Measurements from ENCODE around the gene COL4A6. TPM values are rescaled to one million over a fixed set of nuclear protein-coding genes. Genes with fewer than 3 reads are reported as not detected.

The COL4A6 gene
- polyA plus RNA-seq, 1 donor from 2014 or later: 1.6 TPM

- H4K20me1 ChIP-seq (ENCODE audit: insufficient read depth): no peaks in the 10 kb centered on the region
- no peaks in the 10 kb centered on the region for H3F3A ChIP-seq (ENCODE audit: insufficient read depth, low read length, poor library complexity, severe bottlenecking)
- no peak for TF ChIP-seq EZH2 (IDR thresholded peaks at IDR 0.05; ENCODE audit: borderline replicate concordance, insufficient read depth, low read length, poor library complexity, severe bottlenecking)
- TF ChIP-seq RAD21 (conservative IDR thresholded peaks at IDR 0.05): no peak
- TF ChIP-seq TAF1 (IDR thresholded peaks at IDR 0.05; ENCODE audit: low read depth): no peak
- no peak for TF ChIP-seq EP300 (conservative IDR thresholded peaks at IDR 0.05; ENCODE audit: poor library complexity, severe bottlenecking)
- TF ChIP-seq, protein P1, sequence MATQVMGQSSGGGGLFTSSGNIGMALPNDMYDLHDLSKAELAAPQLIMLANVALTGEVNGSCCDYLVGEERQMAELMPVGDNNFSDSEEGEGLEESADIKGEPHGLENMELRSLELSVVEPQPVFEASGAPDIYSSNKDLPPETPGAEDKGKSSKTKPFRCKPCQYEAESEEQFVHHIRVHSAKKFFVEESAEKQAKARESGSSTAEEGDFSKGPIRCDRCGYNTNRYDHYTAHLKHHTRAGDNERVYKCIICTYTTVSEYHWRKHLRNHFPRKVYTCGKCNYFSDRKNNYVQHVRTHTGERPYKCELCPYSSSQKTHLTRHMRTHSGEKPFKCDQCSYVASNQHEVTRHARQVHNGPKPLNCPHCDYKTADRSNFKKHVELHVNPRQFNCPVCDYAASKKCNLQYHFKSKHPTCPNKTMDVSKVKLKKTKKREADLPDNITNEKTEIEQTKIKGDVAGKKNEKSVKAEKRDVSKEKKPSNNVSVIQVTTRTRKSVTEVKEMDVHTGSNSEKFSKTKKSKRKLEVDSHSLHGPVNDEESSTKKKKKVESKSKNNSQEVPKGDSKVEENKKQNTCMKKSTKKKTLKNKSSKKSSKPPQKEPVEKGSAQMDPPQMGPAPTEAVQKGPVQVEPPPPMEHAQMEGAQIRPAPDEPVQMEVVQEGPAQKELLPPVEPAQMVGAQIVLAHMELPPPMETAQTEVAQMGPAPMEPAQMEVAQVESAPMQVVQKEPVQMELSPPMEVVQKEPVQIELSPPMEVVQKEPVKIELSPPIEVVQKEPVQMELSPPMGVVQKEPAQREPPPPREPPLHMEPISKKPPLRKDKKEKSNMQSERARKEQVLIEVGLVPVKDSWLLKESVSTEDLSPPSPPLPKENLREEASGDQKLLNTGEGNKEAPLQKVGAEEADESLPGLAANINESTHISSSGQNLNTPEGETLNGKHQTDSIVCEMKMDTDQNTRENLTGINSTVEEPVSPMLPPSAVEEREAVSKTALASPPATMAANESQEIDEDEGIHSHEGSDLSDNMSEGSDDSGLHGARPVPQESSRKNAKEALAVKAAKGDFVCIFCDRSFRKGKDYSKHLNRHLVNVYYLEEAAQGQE (IDR thresholded peaks at IDR 0.05; ENCODE audit: borderline replicate concordance): no peak
- no peak overlapping the region for H3K27ac ChIP-seq (ENCODE audit: low read length)
- H3K79me2 ChIP-seq (replicated peaks; ENCODE audit: insufficient read depth, low read length): peaks cover 5% of the 10 kb centered on the region
- no peak overlapping the region for H3K9ac ChIP-seq (ENCODE audit: low read length)
- H3K4me3 ChIP-seq (ENCODE audit: low read length): no peak overlapping the region
- H3K4me2 ChIP-seq (ENCODE audit: low read length): no peak overlapping the region
- no peaks in the 10 kb centered on the region for H3K36me3 ChIP-seq (ENCODE audit: insufficient read depth, low read length)
- H3K27me3 ChIP-seq (ENCODE audit: insufficient read depth, low read depth, low read length): no peaks in the 10 kb centered on the region
- no peaks in the 10 kb centered on the region for H3K9me3 ChIP-seq (ENCODE audit: low read length)
- no peaks in the 10 kb centered on the region for H3K9me2 ChIP-seq (ENCODE audit: insufficient read depth, low read length)
- no peak overlapping the region for H2AFZ ChIP-seq (ENCODE audit: low read depth, low read length)
Observed at GRCh38 chrX:108468486-108468885, 30.3 kb upstream of the COL4A6 start.

DNA sequence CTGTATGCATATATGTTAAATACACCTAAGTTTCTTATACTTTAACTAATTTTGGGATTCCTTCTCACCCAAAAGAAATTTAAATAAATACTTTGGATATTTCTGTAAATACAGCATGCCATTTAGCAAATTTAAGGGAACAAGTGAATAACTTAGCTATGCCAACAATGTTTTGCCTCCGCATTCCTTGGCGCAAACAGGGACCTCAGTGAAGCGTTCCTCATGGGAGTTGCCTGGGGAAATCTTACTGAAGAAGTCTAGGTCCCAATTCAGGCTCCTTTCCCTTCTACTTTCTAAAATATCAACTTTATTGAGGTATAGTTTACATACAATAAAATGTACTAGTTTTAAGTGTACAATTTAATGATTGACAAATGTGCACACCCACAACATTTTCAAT, 26.4 kb upstream of the COL4A6 start:
- Histone ChIP-seq H3K79me2 (replicated peaks; ENCODE audit: insufficient read depth, low read length) (peaks cover 5% of the 10 kb centered on the region), H2AFZ (ENCODE audit: low read depth, low read length) (no peak overlapping the region), H3K9ac (ENCODE audit: low read length) (no peak overlapping the region), H3K27ac (ENCODE audit: low read length) (no peak overlapping the region), H3K36me3 (ENCODE audit: insufficient read depth, low read length) (no peaks in the 10 kb centered on the region), H3K27me3 (ENCODE audit: insufficient read depth, low read depth, low read length) (no peaks in the 10 kb centered on the region), H3K4me3 (ENCODE audit: low read length) (no peak overlapping the region), H3K9me2 (ENCODE audit: insufficient read depth, low read length) (no peaks in the 10 kb centered on the region), H3F3A (ENCODE audit: insufficient read depth, low read length, poor library complexity, severe bottlenecking) (no peaks in the 10 kb centered on the region), H3K4me2 (ENCODE audit: low read length) (no peak overlapping the region), H4K20me1 (ENCODE audit: insufficient read depth) (no peaks in the 10 kb centered on the region), H3K9me3 (ENCODE audit: low read length) (no peaks in the 10 kb centered on the region)
- TF ChIP-seq, protein P1 (IDR thresholded peaks at IDR 0.05; ENCODE audit: borderline replicate concordance): no peak
- no peak for TF ChIP-seq SMC3 (conservative IDR thresholded peaks at IDR 0.05; ENCODE audit: poor library complexity)
- no peak for TF ChIP-seq EP300 (conservative IDR thresholded peaks at IDR 0.05; ENCODE audit: poor library complexity, severe bottlenecking)
- no peak for TF ChIP-seq RAD21 (conservative IDR thresholded peaks at IDR 0.05)
- TF ChIP-seq, protein P2, sequence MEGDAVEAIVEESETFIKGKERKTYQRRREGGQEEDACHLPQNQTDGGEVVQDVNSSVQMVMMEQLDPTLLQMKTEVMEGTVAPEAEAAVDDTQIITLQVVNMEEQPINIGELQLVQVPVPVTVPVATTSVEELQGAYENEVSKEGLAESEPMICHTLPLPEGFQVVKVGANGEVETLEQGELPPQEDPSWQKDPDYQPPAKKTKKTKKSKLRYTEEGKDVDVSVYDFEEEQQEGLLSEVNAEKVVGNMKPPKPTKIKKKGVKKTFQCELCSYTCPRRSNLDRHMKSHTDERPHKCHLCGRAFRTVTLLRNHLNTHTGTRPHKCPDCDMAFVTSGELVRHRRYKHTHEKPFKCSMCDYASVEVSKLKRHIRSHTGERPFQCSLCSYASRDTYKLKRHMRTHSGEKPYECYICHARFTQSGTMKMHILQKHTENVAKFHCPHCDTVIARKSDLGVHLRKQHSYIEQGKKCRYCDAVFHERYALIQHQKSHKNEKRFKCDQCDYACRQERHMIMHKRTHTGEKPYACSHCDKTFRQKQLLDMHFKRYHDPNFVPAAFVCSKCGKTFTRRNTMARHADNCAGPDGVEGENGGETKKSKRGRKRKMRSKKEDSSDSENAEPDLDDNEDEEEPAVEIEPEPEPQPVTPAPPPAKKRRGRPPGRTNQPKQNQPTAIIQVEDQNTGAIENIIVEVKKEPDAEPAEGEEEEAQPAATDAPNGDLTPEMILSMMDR (IDR thresholded peaks at IDR 0.05; ENCODE audit: poor library complexity, severe bottlenecking): no peak
- no peak for TF ChIP-seq MXI1 (conservative IDR thresholded peaks at IDR 0.05; ENCODE audit: poor library complexity, severe bottlenecking)
- no peak for TF ChIP-seq EZH2 (IDR thresholded peaks at IDR 0.05; ENCODE audit: borderline replicate concordance, insufficient read depth, low read length, poor library complexity, severe bottlenecking)
- no peak for TF ChIP-seq TAF1 (IDR thresholded peaks at IDR 0.05; ENCODE audit: low read depth)
- TF ChIP-seq POLR2AphosphoS5 (IDR thresholded peaks at IDR 0.05): no peak

Measured in neural cell (in vitro differentiated cells).